CD14-positive monocyte (primary cell): ENCODE results near the gene SLC52A3. TPM values are rescaled to one million over a fixed set of nuclear protein-coding genes. Genes with fewer than 3 reads are reported as not detected.

Experiments
- DNase-seq, 3 donors: peaks; one replicate each; pipeline ENCODE4 v3.0.0-alpha.2; 2011 to 2022
- H2AFZ ChIP-seq: 2 replicates; pipeline ENCODE4 v1.6.0; 2012; ENCODE audit warnings: mild to moderate bottlenecking, low read depth, low read length, inconsistent platforms; ENCODE audit not compliant: insufficient read depth, poor library complexity, severe bottlenecking
- H3K27ac ChIP-seq, 2 donors: 1 replicate in 1 of 2; 2 replicates in 1 of 2; pipeline ENCODE4 v1.5.1; 2012 to 2013; ENCODE audit warnings: low read length in 2 of 2, control low read depth in 1 of 2, inconsistent platforms in 1 of 2, low read depth in 1 of 2, mild to moderate bottlenecking in 1 of 2
- H3K27me3 ChIP-seq, 2 donors: one replicate each; pipeline versions ENCODE4 v1.6.0 to v1.6.1; 2011 to 2013; ENCODE audit warnings: low read length in 2 of 2; ENCODE audit not compliant: control insufficient read depth in 2 of 2, insufficient read depth in 2 of 2
- H3K36me3 ChIP-seq, 2 donors: replicated peaks in 1 of 2; 1 replicate in 1 of 2; 2 replicates in 1 of 2; pipeline versions ENCODE4 v1.5.1 to v1.6.1; 2012 to 2013; ENCODE audit warnings: low read length in 2 of 2, control low read depth in 1 of 2, inconsistent platforms in 1 of 2, mild to moderate bottlenecking in 1 of 2; ENCODE audit not compliant: insufficient read depth in 2 of 2, control insufficient read depth in 1 of 2
- H3K4me1 ChIP-seq, 2 donors: 1 replicate in 1 of 2; 2 replicates in 1 of 2; pipeline versions ENCODE4 v1.5.1 to v1.6.1; 2012 to 2013; ENCODE audit warnings: low read length in 2 of 2, control low read depth in 1 of 2, inconsistent platforms in 1 of 2, mild to moderate bottlenecking in 1 of 2, moderate library complexity in 1 of 2; ENCODE audit not compliant: insufficient read depth in 2 of 2, control insufficient read depth in 1 of 2
- H3K4me2 ChIP-seq: replicated peaks from 2 replicates; pipeline ENCODE3; 2012; ENCODE audit warnings: low read length, moderate library complexity, mild to moderate bottlenecking; ENCODE audit not compliant: poor library complexity, severe bottlenecking; ENCODE audit errors: extremely low read depth
- H3K4me3 ChIP-seq, 3 experiments: fragments of 200-600 bp in 1 of 3; sonication (generic) in 1 of 3; replicated peaks in 1 of 3; 1 replicate in 2 of 3; 2 replicates in 1 of 3; pipeline ENCODE4 v1.5.1; 2011 to 2013; ENCODE audit warnings: low read length in 3 of 3, mild to moderate bottlenecking in 3 of 3, control low read depth in 2 of 3, low read depth in 2 of 3, inconsistent platforms in 1 of 3, moderate library complexity in 1 of 3
- H3K79me2 ChIP-seq: 2 replicates; pipeline ENCODE4 v1.6.0; 2012; ENCODE audit warnings: mild to moderate bottlenecking, control low read depth, inconsistent platforms, low read length, moderate library complexity; ENCODE audit not compliant: insufficient read depth
- H3K9ac ChIP-seq: 2 replicates; pipeline ENCODE4 v1.6.0; 2017; ENCODE audit warnings: low read length, mild to moderate bottlenecking; ENCODE audit not compliant: insufficient read depth, poor library complexity, severe bottlenecking
- H3K9me3 ChIP-seq, 2 donors: replicated peaks in 1 of 2; 1 replicate in 1 of 2; 2 replicates in 1 of 2; pipeline versions ENCODE4 v1.5.1 to v1.6.1; 2012 to 2013; ENCODE audit warnings: low read length in 2 of 2, control low read depth in 1 of 2; ENCODE audit not compliant: control insufficient read depth in 1 of 2, insufficient read depth in 1 of 2
- H4K20me1 ChIP-seq: 2 replicates; pipeline ENCODE4 v1.6.0; 2012; ENCODE audit warnings: mild to moderate bottlenecking, low read length, control low read depth, moderate library complexity; ENCODE audit not compliant: insufficient read depth
- H3K27ac Mint-ChIP-seq, 7 donors: one replicate each; pipeline ENCODE4 v1.8.0; 2020; ENCODE audit warnings: mild to moderate bottlenecking in 7 of 7, mixed read lengths in 7 of 7, moderate library complexity in 6 of 7, inconsistent platforms in 2 of 7
- H3K27me3 Mint-ChIP-seq, 3 donors: one replicate each; pipeline ENCODE4 v1.8.0; 2021 to 2022; ENCODE audit warnings: low read depth in 3 of 3, mild to moderate bottlenecking in 3 of 3, mixed read lengths in 3 of 3, moderate library complexity in 3 of 3, inconsistent platforms in 1 of 3
- H3K36me3 Mint-ChIP-seq, 2 donors: one replicate each; pipeline ENCODE4 v1.8.0; 2020; ENCODE audit warnings: mixed read lengths in 2 of 2, inconsistent platforms in 1 of 2, mild to moderate bottlenecking in 1 of 2
- H3K4me1 Mint-ChIP-seq: one replicate; pipeline ENCODE4 v1.8.0; 2020; ENCODE audit warnings: mild to moderate bottlenecking, mixed read lengths
- H3K4me3 Mint-ChIP-seq, 2 donors: one replicate each; pipeline ENCODE4 v1.8.0; 2020; ENCODE audit warnings: mild to moderate bottlenecking in 2 of 2, mixed read lengths in 2 of 2, moderate library complexity in 1 of 2
- H3K9me3 Mint-ChIP-seq, 7 donors: one replicate each; pipeline ENCODE4 v1.8.0; 2020 to 2022; ENCODE audit warnings: mixed read lengths in 7 of 7, mild to moderate bottlenecking in 6 of 7, moderate library complexity in 6 of 7, inconsistent platforms in 2 of 7
- CTCF ChIP-seq: fragments of 200-600 bp; IDR thresholded peaks from one replicate; pipeline ENCODE4 v1.8.0; 2022; ENCODE audit warnings: antibody characterized with exemption, mild to moderate bottlenecking
- WGBS: methylation state at CpG from one replicate; pipeline ENCODE4 v1.1.5; 2013; ENCODE audit warnings: missing lambda C conversion rate; ENCODE audit not compliant: insufficient coverage; 5-methylcytosine and 5-hydroxymethylcytosine counted together
- intact Hi-C, 2 donors: fragments of 100-400 bp; cut with micrococcal nuclease; formaldehyde crosslinking; loops; one replicate each; pipeline versions ENCODE4 v1.15.0 to v1.15.1; 2023
- polyA plus RNA-seq, 3 donors: library from polyadenylated mRNA; depleted of rRNA in 1 of 3; unstranded in 2 of 3; stranded (reverse) in 1 of 3; fragments of 300-500 nt in 2 of 3; fragments of >200 nt in 1 of 3; fragmentation: Illumina TruSeq in 2 of 3; gene quantifications; 1 replicate in 2 of 3; 2 replicates in 1 of 3; pipeline ENCODE4 v1.2.3, GENCODE V29; 2012 to 2021

The SLC52A3 gene
- polyA plus RNA-seq, 3 donors, result not detected

DNA sequence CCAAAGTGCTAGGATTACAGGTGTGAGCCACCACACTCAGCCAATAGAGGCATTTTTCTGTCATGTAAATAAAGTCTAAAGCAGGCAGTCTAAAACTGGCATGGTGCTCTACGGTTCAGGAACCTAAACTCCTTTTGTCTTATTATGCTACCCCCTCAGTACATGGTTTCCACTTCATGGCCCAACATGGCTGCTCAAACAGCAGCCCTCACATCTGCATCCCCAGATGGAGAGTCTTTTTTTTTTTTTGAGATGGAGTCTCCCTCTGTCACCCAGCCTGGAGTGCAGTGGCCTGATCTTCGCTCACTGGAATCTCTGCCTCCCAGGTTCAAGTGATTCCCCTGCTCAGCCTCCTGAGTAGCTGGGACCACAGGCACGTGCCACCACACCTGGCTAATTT, 38.3 kb downstream of the SLC52A3 start:
- no peak overlapping the region for H3K27ac ChIP-seq
- TF ChIP-seq CTCF, result no peak
- intact Hi-C loops, result no loop called here
- Mint-ChIP-seq H3K9me3 (peaks cover 0 to 13% (median 3%) of the 10 kb centered on the region in 7 donors), H3K4me1 (peaks cover 2% of the 10 kb centered on the region), H3K4me3 (peak overlapping the region in 1 of 2 donors; percentile 55), H3K36me3 (no peaks in the 10 kb centered on the region), H3K27ac (no peak overlapping the region), H3K27me3 (peaks cover 51 to 61% (median 54%) of the 10 kb centered on the region in 3 donors)
- H3K27me3 ChIP-seq, result peaks cover 22 to 45% of the 10 kb centered on the region in 2 donors
- H3K4me1 ChIP-seq, result peaks cover 2 to 10% of the 10 kb centered on the region in 2 donors
- H3K36me3 ChIP-seq, result no peaks in the 10 kb centered on the region
- H4K20me1 ChIP-seq, result no peaks in the 10 kb centered on the region
- H3K9me3 ChIP-seq, result peaks cover 0 to 12% of the 10 kb centered on the region in 2 donors
- H3K4me3 ChIP-seq, result no peak overlapping the region
- no peak overlapping the region for H3K4me2 ChIP-seq
- no peak overlapping the region for H2AFZ ChIP-seq
- DNase-seq, result no peak
- no peak overlapping the region for H3K9ac ChIP-seq
- no CpG with 5 or more reads among the region's 3 CpGs for WGBS
- H3K79me2 ChIP-seq, result no peaks in the 10 kb centered on the region

- peak overlapping the region; percentile 56 for H2AFZ ChIP-seq
- H3K27ac Mint-ChIP-seq, result no peak overlapping the region
- peak; percentile 61 for TF ChIP-seq CTCF
- no peak overlapping the region for H3K27ac ChIP-seq
- H3K36me3 Mint-ChIP-seq, result no peaks in the 10 kb centered on the region
- intact Hi-C loops, result no loop called here
- WGBS, result 3% methylated on average over 50 of the region's 60 CpGs
- H3K9ac ChIP-seq, result no peak overlapping the region
- peaks cover 0 to 16% (median 3%) of the 10 kb centered on the region in 7 donors for H3K9me3 Mint-ChIP-seq
- peak overlapping the region; percentile 34 to 70 for H3K4me3 Mint-ChIP-seq
- no peaks in the 10 kb centered on the region for H3K36me3 ChIP-seq
- H4K20me1 ChIP-seq, result no peaks in the 10 kb centered on the region
- H3K4me3 ChIP-seq, result no peak overlapping the region
- H3K4me1 Mint-ChIP-seq, result peaks cover 6% of the 10 kb centered on the region
- H3K9me3 ChIP-seq, result peaks cover 0 to 12% of the 10 kb centered on the region in 2 donors
- DNase-seq, result peak in 2 of 3 donors; percentile 7 to 38
- H3K27me3 ChIP-seq, result peaks cover 22 to 46% of the 10 kb centered on the region in 2 donors
- no peaks in the 10 kb centered on the region for H3K79me2 ChIP-seq
- H3K27me3 Mint-ChIP-seq, result peaks cover 52 to 67% (median 55%) of the 10 kb centered on the region in 3 donors
- peaks cover 2 to 10% of the 10 kb centered on the region in 2 donors for H3K4me1 ChIP-seq
- peak overlapping the region; percentile 56 for H3K4me2 ChIP-seq
Observed at GRCh38 chr20:728256-728944, 39.9 kb downstream of the SLC52A3 start.
